AG09319 (cell line): ENCODE results near the gene PDS5A.
"Not testable (repeated sequence)": the region's sequence is repeated elsewhere in the genome, so short reads cannot be mapped to it uniquely, and the experiment has no call there.

Source experiments
- DNase-seq: peaks from one replicate; pipeline ENCODE4 v3.0.0-alpha.2; 2010; ENCODE audit warnings: low read depth; ENCODE audit errors: extremely low read depth
- TF ChIP-seq, protein P1 (sequence below): IDR thresholded peaks from 2 replicates; pipeline ENCODE4 v1.5.1; 2011; ENCODE audit warnings: low read depth, mild to moderate bottlenecking, inconsistent platforms, low read length, moderate library complexity

Gene PDS5A

DNA sequence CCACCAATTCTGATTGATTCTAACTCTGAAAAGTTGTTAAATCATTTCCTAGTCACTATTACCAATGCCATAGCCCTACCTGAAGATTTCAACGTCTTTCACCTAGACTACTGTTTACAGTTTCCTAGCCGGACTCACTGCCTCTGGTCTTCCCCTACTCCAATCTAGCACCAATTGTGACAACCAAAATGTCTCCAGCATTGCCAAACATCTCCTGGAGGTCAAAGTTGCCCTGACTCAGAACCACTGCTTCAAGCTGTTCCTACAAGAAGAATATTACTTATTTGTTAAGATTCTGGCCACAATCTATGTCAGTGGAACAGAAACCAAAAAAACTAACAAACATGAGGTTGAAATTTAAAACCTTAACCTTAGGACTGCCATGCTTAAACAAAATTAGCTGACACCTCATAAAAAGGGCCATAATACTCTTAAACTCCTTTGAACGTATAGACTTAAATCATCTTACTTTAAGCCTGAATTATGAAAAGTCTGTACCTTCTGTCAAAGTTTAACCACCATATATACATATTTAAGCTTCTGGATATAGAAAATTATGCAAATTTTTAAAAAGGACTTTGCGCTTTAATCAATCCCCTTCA lies 2.1 kb downstream of the PDS5A start:
- TF ChIP-seq, protein P1, sequence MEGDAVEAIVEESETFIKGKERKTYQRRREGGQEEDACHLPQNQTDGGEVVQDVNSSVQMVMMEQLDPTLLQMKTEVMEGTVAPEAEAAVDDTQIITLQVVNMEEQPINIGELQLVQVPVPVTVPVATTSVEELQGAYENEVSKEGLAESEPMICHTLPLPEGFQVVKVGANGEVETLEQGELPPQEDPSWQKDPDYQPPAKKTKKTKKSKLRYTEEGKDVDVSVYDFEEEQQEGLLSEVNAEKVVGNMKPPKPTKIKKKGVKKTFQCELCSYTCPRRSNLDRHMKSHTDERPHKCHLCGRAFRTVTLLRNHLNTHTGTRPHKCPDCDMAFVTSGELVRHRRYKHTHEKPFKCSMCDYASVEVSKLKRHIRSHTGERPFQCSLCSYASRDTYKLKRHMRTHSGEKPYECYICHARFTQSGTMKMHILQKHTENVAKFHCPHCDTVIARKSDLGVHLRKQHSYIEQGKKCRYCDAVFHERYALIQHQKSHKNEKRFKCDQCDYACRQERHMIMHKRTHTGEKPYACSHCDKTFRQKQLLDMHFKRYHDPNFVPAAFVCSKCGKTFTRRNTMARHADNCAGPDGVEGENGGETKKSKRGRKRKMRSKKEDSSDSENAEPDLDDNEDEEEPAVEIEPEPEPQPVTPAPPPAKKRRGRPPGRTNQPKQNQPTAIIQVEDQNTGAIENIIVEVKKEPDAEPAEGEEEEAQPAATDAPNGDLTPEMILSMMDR: no peak
- no peak for DNase-seq

DNA sequence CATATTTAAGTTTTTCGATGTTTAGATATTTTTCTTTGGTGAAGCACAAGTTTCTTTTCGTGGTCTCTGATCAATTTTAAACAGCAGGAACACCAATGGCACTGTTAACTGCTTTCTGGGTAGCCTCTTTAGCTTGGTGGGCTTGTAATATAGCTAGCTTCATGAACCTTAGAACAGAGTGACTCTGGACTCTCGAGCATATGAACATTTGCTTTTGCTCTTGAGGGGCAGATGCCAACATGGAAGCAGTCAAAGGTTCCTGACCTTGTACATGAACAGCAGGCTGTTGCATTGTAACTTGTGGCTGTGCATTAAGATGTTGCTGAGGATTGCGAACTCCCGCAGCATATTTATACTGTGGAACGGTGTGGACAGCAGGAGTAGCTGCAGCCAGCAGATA lies 4.7 kb downstream of the PDS5A start:
- DNase-seq: not testable (repeated sequence)

DNA sequence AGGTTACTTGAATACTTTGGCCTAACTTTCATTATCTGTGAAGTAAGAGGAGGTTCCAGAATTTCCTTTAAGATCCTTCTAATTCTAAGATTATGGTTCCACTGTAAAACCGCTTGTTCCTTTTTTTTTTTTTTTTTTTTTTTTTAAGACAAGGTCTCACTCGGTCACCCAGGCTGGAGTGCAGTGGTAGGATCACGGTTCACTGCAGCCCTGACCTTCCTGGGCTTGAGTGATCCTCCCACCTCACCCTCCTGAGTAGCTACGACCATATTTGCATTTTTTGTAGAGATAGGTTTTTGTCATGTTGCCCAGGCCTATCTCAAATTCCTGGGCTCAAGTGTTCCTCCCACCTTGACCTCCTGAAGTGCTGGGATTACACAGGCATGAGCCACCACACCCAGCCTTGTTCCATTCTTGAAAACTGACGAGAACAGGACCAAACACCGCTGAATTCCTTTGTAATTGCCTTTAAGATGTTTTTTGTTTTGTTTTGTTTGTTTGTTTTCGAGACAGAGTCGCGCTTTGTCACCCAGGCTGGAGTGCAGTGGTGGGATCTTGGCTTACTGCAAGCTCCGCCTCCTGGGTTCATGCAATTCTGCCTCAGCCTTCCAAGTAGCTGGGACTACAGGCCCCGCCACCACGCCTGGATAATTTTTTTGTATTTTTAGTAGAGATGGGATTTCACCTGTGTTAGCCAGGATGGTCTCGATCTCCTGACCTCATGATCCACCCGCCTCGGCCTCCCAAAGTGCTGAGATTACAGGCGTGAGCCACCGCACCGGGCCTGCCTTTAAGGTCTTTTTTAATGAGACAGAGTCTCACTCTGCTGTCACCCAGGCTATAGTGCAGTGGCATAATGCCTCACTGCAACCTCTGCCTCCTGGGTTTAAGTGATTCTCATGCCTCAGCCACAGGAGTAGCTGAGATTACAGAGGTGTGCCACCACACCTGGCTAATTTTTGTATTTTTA lies 6.8 kb downstream of the PDS5A start:
- DNase-seq: no peak
- TF ChIP-seq, protein P1: no peak

DNA sequence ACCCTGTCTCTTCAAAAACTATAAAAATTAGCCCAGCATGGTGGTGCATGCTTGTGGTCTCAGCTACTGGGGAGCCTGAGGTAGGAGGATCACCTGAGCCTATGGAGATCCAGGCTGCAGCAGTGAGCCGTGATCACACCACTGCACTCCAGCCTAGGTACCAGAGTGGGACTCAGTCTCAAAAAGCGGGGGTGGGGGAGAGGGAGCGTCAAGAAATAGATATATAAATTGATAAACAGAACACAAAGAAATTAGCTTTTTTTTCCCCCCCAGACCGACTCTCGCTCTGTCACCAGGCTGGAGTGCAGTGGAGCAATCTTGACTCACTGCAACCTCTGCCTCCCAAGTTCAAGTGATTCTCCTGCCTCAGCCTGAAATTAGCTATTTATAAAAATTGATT lies 14.1 kb downstream of the PDS5A start:
- TF ChIP-seq, protein P1: no peak
- no peak for DNase-seq

DNA sequence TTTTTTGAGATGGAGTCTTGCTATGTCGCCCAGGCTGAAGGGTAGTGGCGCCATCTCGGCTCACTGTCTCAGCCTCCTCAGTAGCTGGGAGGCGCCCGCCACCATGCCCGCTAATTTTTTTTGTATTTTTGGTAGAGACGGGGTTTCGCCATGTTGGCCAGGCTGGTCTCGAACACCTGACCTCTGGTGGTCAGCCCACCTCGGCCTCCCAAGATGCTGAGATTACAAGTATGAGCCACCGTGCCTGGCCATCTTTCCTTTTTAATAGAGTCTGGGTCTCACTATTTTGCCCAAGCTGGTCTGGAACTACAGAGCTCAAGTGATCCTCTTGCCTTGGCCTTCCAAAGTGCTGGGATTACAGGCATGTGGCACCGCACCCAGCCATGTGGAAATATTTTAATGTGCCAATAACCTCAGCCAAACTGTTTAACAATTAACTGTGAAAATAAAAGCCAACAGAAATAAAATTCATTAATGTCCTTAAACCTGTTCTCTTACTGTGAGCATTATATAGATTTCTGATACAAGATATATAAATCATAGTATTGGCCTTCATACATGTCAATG lies 16.3 kb downstream of the PDS5A start:
- no peak for DNase-seq
- TF ChIP-seq, protein P1: no peak

DNA sequence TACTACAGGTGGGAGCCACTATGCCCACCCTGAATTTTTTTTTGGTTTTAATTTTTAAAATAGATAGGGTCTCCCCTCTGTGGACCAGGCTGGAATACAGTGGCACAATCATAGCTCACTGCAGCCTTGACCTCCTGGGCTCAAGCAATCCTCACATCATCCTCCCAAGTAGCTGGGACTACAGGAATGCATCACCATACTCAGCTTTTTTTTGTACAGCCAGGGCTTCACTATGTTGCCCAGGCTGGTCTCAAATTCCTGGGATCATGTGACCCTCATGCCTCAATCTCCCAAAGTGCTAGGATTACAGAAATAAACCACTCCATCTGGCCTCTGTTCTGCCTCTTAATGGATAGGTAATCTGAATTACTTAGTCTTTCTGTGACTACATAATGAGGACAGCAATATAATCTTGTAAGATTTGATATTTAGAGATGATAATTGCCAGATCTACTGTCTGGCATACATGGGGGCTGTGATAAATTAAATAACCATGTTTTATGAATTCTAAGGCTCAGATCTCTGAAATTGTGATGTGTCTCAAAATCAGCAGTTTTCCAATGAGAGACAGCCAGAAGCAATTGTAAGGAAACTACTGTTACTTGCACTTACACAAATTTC lies 26.7 kb downstream of the PDS5A start:
- no peak for DNase-seq
- TF ChIP-seq, protein P1: no peak

DNA sequence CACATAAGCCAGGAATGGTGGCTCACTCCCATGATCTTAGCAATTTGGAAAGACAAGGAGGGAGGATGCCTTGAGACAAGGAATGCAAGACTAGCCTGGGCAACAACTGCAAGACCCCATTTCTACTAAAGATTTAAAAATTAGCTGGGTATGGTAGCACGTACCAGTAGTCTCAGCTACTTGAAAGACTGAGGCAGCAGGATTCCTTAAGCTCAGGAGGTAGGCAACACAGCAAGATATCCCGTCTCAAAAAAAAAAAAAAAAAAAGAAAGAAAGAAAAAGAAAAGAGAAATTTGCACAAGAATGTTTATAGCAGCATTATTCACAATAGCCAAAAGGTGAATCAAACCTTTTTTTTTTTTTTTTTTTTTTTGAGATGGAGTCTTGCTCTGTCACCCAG lies 29.7 kb downstream of the PDS5A start:
- TF ChIP-seq, protein P1: no peak
- DNase-seq: no peak
